GM13976 (cell line): ENCODE data around the gene ADAD2.

ENCODE experiments used
- DNase-seq: peaks from one replicate; pipeline ENCODE4 v3.0.0; 2012; ENCODE audit warnings: low spot score
- CTCF ChIP-seq: IDR thresholded peaks from 2 replicates; pipeline ENCODE4 v1.5.1; 2012; ENCODE audit warnings: borderline replicate concordance, mild to moderate bottlenecking; ENCODE audit not compliant: insufficient read depth; ENCODE audit errors: extremely low read depth, missing control alignments, control extremely low read depth
- in situ Hi-C: fragments of 300-500 bp; cut with MboI; formaldehyde crosslinking; loops from one replicate; pipeline ENCODE4 v1.12.0; 2022; ENCODE audit warnings: low sequenced_read_pairs, mixed read lengths, inconsistent platforms; ENCODE audit not compliant: unreplicated experiment

The ADAD2 gene

GRCh38 chr16:84175350-84176081, 15.4 kb upstream of the ADAD2 start:
- in situ Hi-C loops, result no loop called here
- no peak for DNase-seq
- TF ChIP-seq CTCF, result peak; percentile 59

- TF ChIP-seq CTCF, result no peak
- DNase-seq, result no peak
- in situ Hi-C loops, result no loop called here
These were observed 14.5 kb upstream of the ADAD2 start for GRCh38 chr16:84176192-84177053.

- no peak for TF ChIP-seq CTCF
- DNase-seq, result no peak
- in situ Hi-C loops, result no loop called here
These were observed 13.2 kb upstream of the ADAD2 start for GRCh38 chr16:84177741-84178073.

GRCh38 chr16:84178146-84178765, 12.7 kb upstream of the ADAD2 start:
- no peak for DNase-seq
- TF ChIP-seq CTCF, result no peak
- in situ Hi-C loops, result no loop called here

- in situ Hi-C loops, result no loop called here
- no peak for TF ChIP-seq CTCF
- DNase-seq, result no peak
These were observed 11.9 kb upstream of the ADAD2 start for GRCh38 chr16:84178892-84179611.

GRCh38 chr16:84179612-84180320, 11.2 kb upstream of the ADAD2 start:
- in situ Hi-C loops, result loop anchor here (5.0 to 10.0 kb wide), 2 partner anchors 97 to 205 kb away; no protein-coding TSS in a partner anchor
- no peak for TF ChIP-seq CTCF
- no peak for DNase-seq
